Heart right ventricle (tissue), 16 donors: ENCODE results near the gene WWOX. TPM values are rescaled to one million over a fixed set of nuclear protein-coding genes. Genes with fewer than 3 reads are reported as not detected.

Source experiments
- ATAC-seq, 8 donors: fragments of 200-7000 bp; cut with Tn5 transposase; one replicate each; pipeline ENCODE4 v1.9.1; 2020; ENCODE audit warnings: mild to moderate bottlenecking in 8 of 8, moderate library complexity in 8 of 8, moderate number of reproducible peaks in 1 of 8
- DNase-seq, 2 donors: peaks; one replicate each; pipeline ENCODE4 v3.0.0-alpha.2; 2020
- H3K27ac ChIP-seq, 10 donors: fragments of 200-600 bp; sonication (generic) in 2 of 10; one replicate each; pipeline versions ENCODE4 v1.5.0 to v1.8.0; 2020 to 2022; ENCODE audit warnings: mild to moderate bottlenecking in 3 of 10
- H3K27me3 ChIP-seq, 7 donors: fragments of 200-600 bp; one replicate each; pipeline ENCODE4 v1.8.0; 2021 to 2022; ENCODE audit warnings: mild to moderate bottlenecking in 2 of 7
- H3K36me3 ChIP-seq, 9 donors: fragments of 200-600 bp; sonication (generic) in 1 of 9; one replicate each; pipeline versions ENCODE4 v1.5.0 to v1.8.0; 2020 to 2022; ENCODE audit warnings: mild to moderate bottlenecking in 2 of 9
- H3K4me1 ChIP-seq, 9 donors: fragments of 200-600 bp; sonication (generic) in 1 of 9; one replicate each; pipeline versions ENCODE4 v1.5.0 to v1.8.0; 2020 to 2022; ENCODE audit warnings: mild to moderate bottlenecking in 4 of 9
- H3K4me3 ChIP-seq, 10 donors: fragments of 200-600 bp; sonication (generic) in 2 of 10; one replicate each; pipeline versions ENCODE4 v1.5.0 to v1.8.0; 2020 to 2022; ENCODE audit warnings: mild to moderate bottlenecking in 7 of 10, moderate library complexity in 2 of 10
- H3K9me3 ChIP-seq, 11 donors: fragments of 200-600 bp in 10 of 11; sonication (generic) in 2 of 11; one replicate each; pipeline versions ENCODE4 v1.5.0 to v1.8.0; 2013 to 2022; ENCODE audit warnings: mild to moderate bottlenecking in 2 of 11, control low read depth in 1 of 11, moderate library complexity in 1 of 11
- WGBS, 2 donors: extraction: QIAGEN DNeasy Blood & Tissue Kit; methylation state at CpG; one replicate each; pipeline ENCODE4 v1.1.7; 2013; ENCODE audit warnings: inconsistent platforms in 1 of 2; 5-methylcytosine and 5-hydroxymethylcytosine counted together
- intact Hi-C, 10 donors: fragments of 100-400 bp; cut with DNase I; formaldehyde crosslinking; loops; one replicate each; pipeline versions ENCODE4 v1.11.1 to v1.14.2; 2022
- polyA plus RNA-seq, 2 donors: library from polyadenylated mRNA; stranded (reverse); fragments of 200-250 nt; gene quantifications; one replicate each; pipeline ENCODE4 v1.2.3, GENCODE V29; 2013
- total RNA-seq, 10 donors: library from RNA; stranded (reverse); fragmentation: NEBNext Ultra II Directional in 3 of 10; extraction: Animal tissue kit (Norgen Biotek cat#: 25700) in 3 of 10; gene quantifications; one replicate each; pipeline versions ENCODE4 v1.2.1 to v1.2.4, GENCODE V29; 2021 to 2023
- TF ChIP-seq, protein P1 (sequence below), 9 donors: fragments of 200-600 bp; sonication (generic) in 2 of 9; IDR thresholded peaks; one replicate each; pipeline versions ENCODE4 v1.5.0 to v1.8.0; 2021 to 2022; ENCODE audit warnings: antibody characterized with exemption in 9 of 9, mild to moderate bottlenecking in 5 of 9, moderate library complexity in 1 of 9
- donor health status: Arrhythmogenic right ventricular cardiomyopathy.
- donor health status: ischemic (EF 13 %, LVEDD 7.1; RV severe dilation, severe dysfunction).
- donor health status: healthy with polysubstance abuse.
- donor health status: DM: no; HTN: yes; CAD: no.
- donor health status: DM: no; HTN: no; CAD: no.
- donor health status: ischemic (EF 25% LVEDD 6.9; RV normal size, moderate dysfunction).
- donor health status: ischemic (EF 25% LVEDD 5.7; RV mildly dilated, moderate dysfunction).
- donor health status: healthy.
- donor health status: DM: yes; HTN: yes; CAD: no.
- donor health status: Ischemic cardiomyopathy.
- donor health status: ischemic (EF 35%, LVEDD 5.7; RV mildly dilated, moderate dysfunction).
- donor health status: nonischemic (EF 11% LVEDD 7.7; RV severe dilation, severe dysfunction).
- donor health status: DM: yes; HTN: yes; CAD: no.
- donor health status: PGD.
- donor health status: ischemic (EF 29% LVEDD 5.4; RV normal size, mild dysfunction).
- donor health status: nonischemic (EF 23%, LVEDD 6.1; RV moderate dilation, normal function).

The WWOX gene
- total and polyA plus RNA-seq, 12 donors, result 4.9 to 15.0 (median 9.9) TPM

DNA sequence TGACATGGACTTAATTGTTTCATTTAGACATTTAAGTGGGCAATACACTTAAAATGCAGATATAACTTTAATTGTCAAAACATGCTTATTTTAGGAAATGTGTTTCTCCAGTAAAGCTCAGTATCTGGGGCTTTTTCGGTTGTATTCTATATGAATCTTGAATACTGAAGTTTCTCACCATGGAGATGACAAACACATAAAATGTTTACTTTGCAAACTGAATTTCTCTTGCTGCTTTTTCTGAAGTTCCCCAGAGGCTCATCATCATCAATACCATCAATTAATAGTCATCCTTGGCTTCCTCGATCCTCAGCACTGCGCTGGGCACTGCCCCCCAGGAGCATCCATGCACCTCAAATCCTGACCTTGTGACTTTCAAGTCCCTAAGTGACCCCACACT lies 227.3 kb downstream of the WWOX start:
- Histone ChIP-seq H3K4me1 (peaks cover 0 to 7% (median 0%) of the 10 kb centered on the region in 9 donors), H3K27ac (no peak overlapping the region), H3K27me3 (no peaks in the 10 kb centered on the region), H3K9me3 (no peaks in the 10 kb centered on the region), H3K36me3 (no peaks in the 10 kb centered on the region), H3K4me3 (no peak overlapping the region)
- 85 to 94% methylated on average over 3 of the region's 3 CpGs for WGBS, 2 donors
- intact Hi-C loops, result no loop called here
- ATAC-seq (no peak), DNase-seq (no peak)
- TF ChIP-seq, protein P1, sequence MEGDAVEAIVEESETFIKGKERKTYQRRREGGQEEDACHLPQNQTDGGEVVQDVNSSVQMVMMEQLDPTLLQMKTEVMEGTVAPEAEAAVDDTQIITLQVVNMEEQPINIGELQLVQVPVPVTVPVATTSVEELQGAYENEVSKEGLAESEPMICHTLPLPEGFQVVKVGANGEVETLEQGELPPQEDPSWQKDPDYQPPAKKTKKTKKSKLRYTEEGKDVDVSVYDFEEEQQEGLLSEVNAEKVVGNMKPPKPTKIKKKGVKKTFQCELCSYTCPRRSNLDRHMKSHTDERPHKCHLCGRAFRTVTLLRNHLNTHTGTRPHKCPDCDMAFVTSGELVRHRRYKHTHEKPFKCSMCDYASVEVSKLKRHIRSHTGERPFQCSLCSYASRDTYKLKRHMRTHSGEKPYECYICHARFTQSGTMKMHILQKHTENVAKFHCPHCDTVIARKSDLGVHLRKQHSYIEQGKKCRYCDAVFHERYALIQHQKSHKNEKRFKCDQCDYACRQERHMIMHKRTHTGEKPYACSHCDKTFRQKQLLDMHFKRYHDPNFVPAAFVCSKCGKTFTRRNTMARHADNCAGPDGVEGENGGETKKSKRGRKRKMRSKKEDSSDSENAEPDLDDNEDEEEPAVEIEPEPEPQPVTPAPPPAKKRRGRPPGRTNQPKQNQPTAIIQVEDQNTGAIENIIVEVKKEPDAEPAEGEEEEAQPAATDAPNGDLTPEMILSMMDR (IDR thresholded peaks at IDR 0.05), result no peak

DNA sequence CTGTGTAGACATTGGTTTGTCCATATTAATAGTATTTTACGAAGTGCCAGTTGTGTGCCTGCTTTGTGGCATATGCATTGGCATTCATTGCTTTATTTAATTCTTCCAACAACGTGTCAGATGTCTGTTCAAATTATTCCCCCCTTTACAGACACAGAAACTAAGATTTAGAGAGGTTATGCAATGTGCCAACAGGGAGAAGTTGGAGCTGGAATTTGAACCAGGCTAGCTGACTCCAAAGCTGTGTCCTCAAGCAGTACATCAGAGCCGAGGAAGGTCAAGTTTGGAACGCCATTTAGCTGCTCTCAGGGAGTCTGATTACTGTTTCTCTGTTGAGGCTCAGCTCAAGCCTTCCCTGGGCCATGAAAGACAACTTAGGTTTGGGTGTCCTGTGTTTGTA lies 232.3 kb downstream of the WWOX start:
- Histone ChIP-seq H3K4me3 (no peak overlapping the region), H3K36me3 (no peaks in the 10 kb centered on the region), H3K9me3 (no peaks in the 10 kb centered on the region), H3K27me3 (no peaks in the 10 kb centered on the region), H3K4me1 (no peaks in the 10 kb centered on the region), H3K27ac (no peak overlapping the region)
- intact Hi-C loops, result no loop called here
- TF ChIP-seq, protein P1 (IDR thresholded peaks at IDR 0.05), result no peak
- no peak for DNase-seq
- no peak for ATAC-seq
- WGBS, 2 donors, result 72 to 76% methylated on average over 4 of the region's 4 CpGs

DNA sequence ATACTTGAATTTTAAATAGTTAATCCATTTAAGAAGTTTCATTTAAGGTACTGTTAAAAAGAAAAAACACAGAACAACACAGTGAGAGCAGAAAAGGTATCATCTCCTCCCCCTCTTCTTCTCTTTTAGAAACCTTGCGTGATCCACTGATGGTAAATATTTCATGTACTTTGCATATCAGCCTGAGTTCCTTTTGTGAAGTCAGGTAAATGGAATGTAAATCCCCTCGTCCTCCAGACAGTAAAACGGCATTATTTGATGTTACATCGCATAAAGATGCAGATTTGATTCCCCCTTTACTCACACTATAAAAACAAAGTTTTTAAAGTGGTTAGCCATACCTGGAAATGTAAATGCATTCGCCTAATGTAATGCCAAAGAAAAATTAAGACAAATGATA lies 234.4 kb downstream of the WWOX start:
- DNase-seq, result no peak
- intact Hi-C loops, result no loop called here
- WGBS, 2 donors, result 84 to 86% methylated on average over 5 of the region's 5 CpGs

DNA sequence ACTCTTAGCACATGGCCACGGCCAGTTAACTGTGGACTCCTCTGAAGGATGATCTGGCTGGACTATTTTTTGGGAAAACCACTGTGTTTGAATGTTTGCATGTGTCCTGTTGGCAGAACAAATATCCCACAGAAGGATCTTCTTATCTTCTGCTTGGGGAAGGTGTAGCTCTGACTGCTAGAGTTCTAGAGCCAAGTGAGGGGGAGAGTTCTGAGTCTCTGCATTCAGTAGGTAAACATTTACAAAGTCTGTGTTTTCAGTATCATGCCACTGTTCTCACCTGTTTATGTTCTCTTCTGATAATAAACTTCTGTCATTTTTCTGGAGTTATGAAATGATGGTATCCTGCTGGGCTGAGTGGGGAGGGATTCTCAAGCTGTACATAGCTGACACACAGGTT lies 241.1 kb downstream of the WWOX start:
- Histone ChIP-seq H3K4me3 (no peak overlapping the region), H3K36me3 (no peaks in the 10 kb centered on the region), H3K27ac (no peak overlapping the region), H3K9me3 (peaks cover 0 to 24% (median 0%) of the 10 kb centered on the region in 11 donors), H3K27me3 (no peaks in the 10 kb centered on the region), H3K4me1 (no peaks in the 10 kb centered on the region)
- WGBS, 2 donors, result 93 to 100% methylated on average over 1 of the region's 1 CpG
- intact Hi-C loops, result no loop called here
- TF ChIP-seq, protein P1 (IDR thresholded peaks at IDR 0.05), result no peak
- DNase-seq, result no peak
- ATAC-seq, result no peak

More for the DNA sequence above, 234.4 kb downstream of the WWOX start:
- no peak for ATAC-seq
- no peaks in the 10 kb centered on the region for H3K36me3 ChIP-seq
- H3K4me3 ChIP-seq, result no peak overlapping the region
- H3K9me3 ChIP-seq, result peaks cover 0 to 6% (median 0%) of the 10 kb centered on the region in 11 donors
- no peaks in the 10 kb centered on the region for H3K27me3 ChIP-seq
- no peak overlapping the region for H3K27ac ChIP-seq
- TF ChIP-seq, protein P1 (IDR thresholded peaks at IDR 0.05), result no peak
- H3K4me1 ChIP-seq, result no peaks in the 10 kb centered on the region
